ENCODE measurements around the gene IGF2BP1.

The IGF2BP1 gene

DNA sequence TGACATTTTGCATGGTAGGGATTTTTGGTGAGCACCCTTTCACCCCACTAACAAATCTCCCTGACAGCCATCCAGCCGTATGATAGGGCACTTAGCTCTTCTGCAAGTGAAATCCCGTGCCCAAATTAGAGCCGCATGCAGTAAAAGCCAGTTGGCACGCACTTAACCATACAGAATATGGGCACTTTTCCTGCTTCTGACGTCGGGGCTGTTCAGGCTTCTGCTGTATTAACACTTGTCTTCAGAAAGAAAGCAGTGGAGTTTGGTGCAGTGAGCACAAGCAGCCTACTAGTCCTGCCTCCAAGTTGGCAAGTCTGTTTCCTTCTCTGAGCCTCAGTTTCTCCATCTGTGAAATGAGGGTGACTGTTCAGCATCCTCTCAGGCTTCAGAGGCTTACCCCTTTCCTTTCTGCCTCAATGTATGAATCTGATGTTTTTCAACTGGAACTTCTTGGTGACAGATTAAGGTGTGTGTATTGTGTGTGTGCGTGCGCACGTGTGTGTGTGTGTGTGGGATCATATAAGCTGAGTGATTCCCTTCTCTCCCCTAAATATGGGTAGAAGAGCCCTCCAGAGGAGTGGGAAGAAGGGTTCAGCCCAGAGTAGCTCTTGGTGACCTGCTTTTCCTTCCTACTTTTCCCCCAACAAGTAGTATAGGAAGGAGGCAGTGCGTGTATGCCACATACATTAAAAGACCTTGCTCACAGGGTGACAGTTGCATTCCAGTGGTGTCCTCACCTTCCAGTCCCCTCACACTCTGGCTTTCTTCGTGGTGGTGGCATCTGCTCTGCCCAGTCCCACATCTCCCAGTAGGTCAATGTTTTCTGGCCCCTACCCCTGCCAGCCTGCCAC is 19.0 kb downstream of the IGF2BP1 start:
- TF ChIP-seq CTCF (IDR thresholded peaks at IDR 0.05; ENCODE audit: extremely low read depth, missing control alignments), result no peak
- no peak for DNase-seq (ENCODE audit: low spot score)

- DNase-seq (ENCODE audit: low spot score), result no peak
- no peak for TF ChIP-seq CTCF (IDR thresholded peaks at IDR 0.05; ENCODE audit: extremely low read depth, missing control alignments)
Measured at GRCh38 chr17:49016775-49017463, 19.7 kb downstream of the IGF2BP1 start.

DNA sequence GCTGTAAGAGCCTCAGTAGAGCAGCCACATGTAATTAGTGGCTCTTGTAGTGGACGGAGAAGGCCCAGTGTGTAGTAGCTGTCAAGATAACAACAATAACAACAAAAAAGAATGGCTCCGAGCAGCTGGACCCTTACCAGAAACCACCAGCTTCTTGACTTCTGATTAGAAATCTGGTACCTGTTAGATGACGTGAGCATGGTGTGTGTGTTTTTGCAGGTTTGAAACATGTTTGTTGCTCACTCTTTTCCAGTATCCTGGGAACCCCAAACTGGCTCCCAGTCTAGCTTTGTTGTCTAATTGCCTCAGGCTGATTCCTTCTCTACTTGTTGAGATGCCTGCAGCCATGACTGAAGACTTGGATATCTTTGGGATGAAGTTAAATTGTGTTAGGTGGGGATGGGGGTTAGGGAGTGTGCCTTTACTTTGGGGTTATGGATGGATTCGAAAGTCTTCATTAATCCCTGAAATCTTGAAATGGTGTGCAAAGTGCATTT is 21.0 kb downstream of the IGF2BP1 start:
- TF ChIP-seq CTCF (IDR thresholded peaks at IDR 0.05; ENCODE audit: extremely low read depth, missing control alignments), result no peak
- DNase-seq (ENCODE audit: low spot score), result no peak

- TF ChIP-seq CTCF (IDR thresholded peaks at IDR 0.05; ENCODE audit: extremely low read depth, missing control alignments), result no peak
Measured at GRCh38 chr17:49018748-49019147, 21.6 kb downstream of the IGF2BP1 start.

GRCh38 chr17:49020609-49021008 is 23.4 kb downstream of the IGF2BP1 start:
- TF ChIP-seq CTCF (IDR thresholded peaks at IDR 0.05; ENCODE audit: extremely low read depth, missing control alignments), result no peak
- DNase-seq (ENCODE audit: low spot score), result no peak

More at GRCh38 chr17:49018748-49019147, 21.6 kb downstream of the IGF2BP1 start:
- no peak for DNase-seq (ENCODE audit: low spot score)

DNA sequence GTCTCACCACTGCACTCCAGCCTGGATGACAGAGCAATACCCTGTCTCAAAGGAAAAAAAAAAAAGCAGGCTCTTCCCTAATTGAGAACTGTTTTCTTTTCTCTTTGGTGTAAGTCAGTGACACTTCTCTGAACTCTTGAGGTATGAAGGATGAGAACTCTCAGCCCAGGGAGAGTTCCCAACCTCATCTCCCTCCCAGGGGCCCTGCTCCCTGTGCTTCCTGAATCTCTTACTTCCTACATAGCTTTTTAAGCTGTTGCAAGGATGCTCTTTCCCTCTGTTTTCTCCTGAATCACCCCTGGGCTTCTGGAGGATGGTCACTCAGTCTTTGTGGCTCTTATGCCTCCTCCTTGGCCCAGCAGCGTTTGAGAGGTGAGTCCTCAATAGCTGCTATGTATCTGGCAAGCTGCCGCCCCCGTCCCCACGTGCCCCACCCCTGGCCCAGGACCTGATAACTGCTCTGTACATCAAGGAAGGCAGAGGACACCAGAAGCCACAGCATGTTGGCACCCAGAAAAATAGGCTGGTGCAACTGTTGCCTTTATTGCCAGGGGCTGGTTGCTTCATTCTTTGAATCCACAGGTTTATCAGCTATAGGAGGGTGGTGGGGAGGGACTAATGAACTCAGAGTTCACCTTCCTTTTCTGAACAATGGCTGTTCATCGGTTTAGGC is 24.0 kb downstream of the IGF2BP1 start:
- DNase-seq (ENCODE audit: low spot score), result no peak
- TF ChIP-seq CTCF (IDR thresholded peaks at IDR 0.05; ENCODE audit: extremely low read depth, missing control alignments), result no peak

GRCh38 chr17:49021768-49022103 is 24.6 kb downstream of the IGF2BP1 start:
- DNase-seq (ENCODE audit: low spot score), result no peak
- TF ChIP-seq CTCF (IDR thresholded peaks at IDR 0.05; ENCODE audit: extremely low read depth, missing control alignments), result no peak

Measured in GM20000 (cell line).